ENCODE results near the gene S100A7A. TPM values are rescaled to one million over a fixed set of nuclear protein-coding genes. Genes with fewer than 3 reads are reported as not detected.

Gene S100A7A
- total RNA-seq, 3 donors from 2014 or later, result not detected

DNA sequence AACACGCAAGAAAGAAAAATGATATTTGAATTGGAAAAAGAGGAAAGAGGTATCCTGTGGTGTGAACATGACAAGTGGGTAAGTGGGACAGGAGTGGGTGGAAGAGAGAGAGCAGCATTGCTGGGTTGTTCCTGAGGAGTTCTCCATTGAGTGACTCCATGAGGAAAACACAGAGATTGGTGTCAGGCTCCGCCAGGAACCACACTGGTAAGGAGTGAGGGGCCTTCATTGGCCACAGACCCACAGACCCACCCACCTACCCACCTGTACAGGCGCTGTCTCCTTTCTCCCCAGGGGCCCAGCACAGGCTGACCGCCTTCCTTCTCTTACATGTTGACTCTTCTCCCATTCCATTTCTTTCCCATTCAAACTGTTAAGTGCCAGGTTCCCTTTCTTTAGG, 20.9 kb downstream of the S100A7A start:
- intact Hi-C loops (cut with DNase I, micrococcal nuclease), result no loop called here
- Histone ChIP-seq H3K4me3 (no peak overlapping the region), H3K36me3 (ENCODE audit: low read depth) (no peaks in the 10 kb centered on the region), H3K4me1 (ENCODE audit: low read depth) (no peaks in the 10 kb centered on the region), H3K9me3 (no peaks in the 10 kb centered on the region)
- DNase-seq (no peak), ATAC-seq (no peak)
- TF ChIP-seq, protein P1, sequence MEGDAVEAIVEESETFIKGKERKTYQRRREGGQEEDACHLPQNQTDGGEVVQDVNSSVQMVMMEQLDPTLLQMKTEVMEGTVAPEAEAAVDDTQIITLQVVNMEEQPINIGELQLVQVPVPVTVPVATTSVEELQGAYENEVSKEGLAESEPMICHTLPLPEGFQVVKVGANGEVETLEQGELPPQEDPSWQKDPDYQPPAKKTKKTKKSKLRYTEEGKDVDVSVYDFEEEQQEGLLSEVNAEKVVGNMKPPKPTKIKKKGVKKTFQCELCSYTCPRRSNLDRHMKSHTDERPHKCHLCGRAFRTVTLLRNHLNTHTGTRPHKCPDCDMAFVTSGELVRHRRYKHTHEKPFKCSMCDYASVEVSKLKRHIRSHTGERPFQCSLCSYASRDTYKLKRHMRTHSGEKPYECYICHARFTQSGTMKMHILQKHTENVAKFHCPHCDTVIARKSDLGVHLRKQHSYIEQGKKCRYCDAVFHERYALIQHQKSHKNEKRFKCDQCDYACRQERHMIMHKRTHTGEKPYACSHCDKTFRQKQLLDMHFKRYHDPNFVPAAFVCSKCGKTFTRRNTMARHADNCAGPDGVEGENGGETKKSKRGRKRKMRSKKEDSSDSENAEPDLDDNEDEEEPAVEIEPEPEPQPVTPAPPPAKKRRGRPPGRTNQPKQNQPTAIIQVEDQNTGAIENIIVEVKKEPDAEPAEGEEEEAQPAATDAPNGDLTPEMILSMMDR (IDR thresholded peaks at IDR 0.05), result no peak

DNA sequence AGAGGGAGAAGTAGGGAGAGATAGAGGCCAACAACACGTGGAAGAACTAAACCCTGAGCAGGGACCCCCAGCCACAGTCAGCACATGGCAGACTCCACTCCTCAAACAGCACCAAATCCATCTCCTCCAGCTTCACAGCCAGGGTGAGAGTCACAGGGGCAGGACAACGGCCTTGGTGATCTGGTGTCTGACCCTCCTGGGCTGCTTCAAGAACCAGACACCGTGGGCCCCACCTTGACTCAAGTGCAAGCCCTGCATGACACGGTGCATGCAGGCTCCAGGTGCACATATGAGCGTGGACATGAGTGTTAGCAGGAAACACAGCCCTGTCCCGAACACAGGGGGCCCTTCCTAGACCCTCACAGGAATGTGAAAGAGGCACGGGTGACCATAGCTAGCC, 22.3 kb downstream of the S100A7A start:
- H3K4me3 ChIP-seq, result no peak overlapping the region
- intact Hi-C loops (cut with DNase I, micrococcal nuclease), result no loop called here
- DNase-seq (no peak), ATAC-seq (no peak)
- TF ChIP-seq, protein P1 (IDR thresholded peaks at IDR 0.05), result no peak
- no peaks in the 10 kb centered on the region for H3K9me3 ChIP-seq
- no peaks in the 10 kb centered on the region for H3K36me3 ChIP-seq (ENCODE audit: low read depth)
- no peaks in the 10 kb centered on the region for H3K4me1 ChIP-seq (ENCODE audit: low read depth)

DNA sequence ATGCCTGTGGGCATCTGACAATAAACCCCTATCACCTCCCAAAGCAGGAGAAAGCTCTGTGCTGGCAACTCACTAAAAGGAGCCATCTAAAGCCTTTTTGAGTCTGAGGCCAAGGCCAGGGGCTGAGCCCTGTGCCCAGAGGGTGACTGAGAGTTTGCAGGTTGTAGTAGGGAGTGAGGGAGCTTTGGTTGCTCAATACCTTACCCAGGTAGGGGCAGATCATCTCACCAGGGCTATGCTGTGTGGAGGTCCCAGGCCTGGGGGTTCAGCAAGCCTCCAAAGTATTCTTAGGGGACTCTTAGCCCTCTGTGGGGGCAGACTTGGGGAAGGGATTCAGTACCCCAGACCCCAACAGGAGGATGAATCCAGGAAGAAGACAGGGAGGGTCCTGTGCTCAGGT, 23.0 kb downstream of the S100A7A start:
- H3K4me3 ChIP-seq, result no peak overlapping the region
- H3K9me3 ChIP-seq, result no peaks in the 10 kb centered on the region
- ATAC-seq, result no peak
- no peaks in the 10 kb centered on the region for H3K36me3 ChIP-seq (ENCODE audit: low read depth)
- TF ChIP-seq, protein P1 (IDR thresholded peaks at IDR 0.05), result no peak
- no peak for DNase-seq
- intact Hi-C loops (cut with DNase I, micrococcal nuclease), result no loop called here
- no peaks in the 10 kb centered on the region for H3K4me1 ChIP-seq (ENCODE audit: low read depth)

DNA sequence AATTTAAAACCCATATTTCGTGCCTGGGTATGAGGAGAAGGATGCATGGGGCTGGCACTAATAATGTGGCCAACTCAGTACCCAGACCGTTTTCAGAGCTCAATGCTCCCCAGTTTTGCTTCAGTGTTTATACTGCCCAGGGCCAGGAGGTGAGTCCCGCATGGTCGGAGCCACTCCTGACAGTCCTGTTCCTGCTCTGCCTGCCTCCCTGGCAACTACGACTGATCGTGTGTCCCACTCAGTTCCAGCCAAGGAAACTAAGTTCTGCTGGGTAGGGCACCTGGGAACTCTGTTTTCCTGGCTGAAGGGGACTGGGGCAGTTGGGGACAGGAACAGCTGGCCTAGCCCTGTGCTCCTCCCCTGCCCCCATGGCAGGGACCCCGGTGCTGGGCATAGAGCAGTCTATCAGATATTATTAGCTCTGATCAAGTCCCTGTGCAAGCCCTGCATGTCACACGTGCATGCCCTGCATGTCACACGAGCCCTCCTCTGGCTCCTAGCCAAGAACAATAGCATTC, 25.0 kb downstream of the S100A7A start:
- intact Hi-C loops (cut with DNase I, micrococcal nuclease), result no loop called here
- Histone ChIP-seq H3K4me3 (no peak overlapping the region), H3K4me1 (ENCODE audit: low read depth) (no peaks in the 10 kb centered on the region), H3K9me3 (no peaks in the 10 kb centered on the region), H3K36me3 (ENCODE audit: low read depth) (no peaks in the 10 kb centered on the region)
- TF ChIP-seq, protein P1 (IDR thresholded peaks at IDR 0.05), result no peak
- DNase-seq (no peak), ATAC-seq (no peak)

DNA sequence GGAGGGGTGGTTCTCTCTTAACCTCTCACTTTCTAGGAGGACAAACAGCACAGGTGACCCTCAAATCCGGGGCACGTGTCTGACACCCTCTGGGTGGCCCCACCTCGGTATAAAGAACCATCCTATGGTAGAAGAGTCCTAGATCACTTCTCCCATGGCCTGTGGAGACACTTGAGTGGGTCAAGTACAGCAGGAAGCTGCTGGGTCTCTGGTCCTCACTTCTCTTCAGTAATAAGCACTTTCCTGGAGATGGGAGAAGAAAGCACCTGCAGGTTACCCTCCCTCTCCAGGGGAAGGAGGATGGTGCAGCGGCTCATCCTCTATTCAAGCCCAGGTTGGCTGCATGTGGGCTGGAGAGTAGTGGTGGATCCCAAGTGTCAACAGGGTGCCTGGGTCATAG, 27.2 kb downstream of the S100A7A start:
- ATAC-seq (no peak), DNase-seq (no peak)
- H3K4me1 ChIP-seq (ENCODE audit: low read depth), result no peaks in the 10 kb centered on the region
- H3K9me3 ChIP-seq, result no peaks in the 10 kb centered on the region
- TF ChIP-seq, protein P1 (IDR thresholded peaks at IDR 0.05), result no peak
- no peaks in the 10 kb centered on the region for H3K36me3 ChIP-seq (ENCODE audit: low read depth)
- H3K4me3 ChIP-seq, result no peak overlapping the region
- intact Hi-C loops (cut with DNase I, micrococcal nuclease), result no loop called here

DNA sequence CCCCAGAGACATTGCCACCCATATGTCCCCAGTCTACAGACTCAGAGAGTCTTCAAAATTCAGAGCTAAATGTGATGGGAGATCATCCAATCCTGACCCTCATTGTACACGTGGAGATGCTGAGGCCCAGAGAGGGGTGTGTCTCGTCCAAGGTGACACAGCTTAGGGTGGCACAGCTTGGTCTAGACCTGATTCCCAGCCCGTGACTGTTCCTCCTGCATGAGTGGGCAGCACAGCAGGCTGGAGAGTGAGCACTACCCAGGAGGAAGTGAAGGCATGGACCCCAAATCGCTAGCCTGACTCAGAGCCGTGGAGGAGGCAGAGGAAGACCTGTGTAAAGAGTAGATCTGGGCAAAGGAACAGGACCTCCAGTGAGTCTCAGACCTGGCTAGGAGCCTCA, 27.8 kb downstream of the S100A7A start:
- Histone ChIP-seq H3K36me3 (ENCODE audit: low read depth) (no peaks in the 10 kb centered on the region), H3K9me3 (no peaks in the 10 kb centered on the region), H3K4me3 (no peak overlapping the region), H3K4me1 (ENCODE audit: low read depth) (no peaks in the 10 kb centered on the region)
- ATAC-seq (no peak), DNase-seq (no peak)
- intact Hi-C loops (cut with DNase I, micrococcal nuclease), result no loop called here
- TF ChIP-seq, protein P1 (IDR thresholded peaks at IDR 0.05), result no peak

Data from mucosa of descending colon (tissue), 3 donors.